Measurements from ENCODE around the gene RBMS1. TPM values are rescaled to one million over a fixed set of nuclear protein-coding genes. Genes with fewer than 3 reads are reported as not detected.
"Not testable (repeated sequence)": the region's sequence is repeated elsewhere in the genome, so short reads cannot be mapped to it uniquely, and the experiment has no call there.

RBMS1 gene
- total RNA-seq, 1 experiment from 2014 or later = 118 TPM

GRCh38 chr2:160469621-160470204 lies 23.9 kb downstream of the RBMS1 start:
- no peak for DNase-seq (ENCODE audit: low read depth)

- no peak for DNase-seq (ENCODE audit: low read depth)
These were observed 24.4 kb downstream of the RBMS1 start for GRCh38 chr2:160469164-160469563.

GRCh38 chr2:160467086-160467485 lies 26.5 kb downstream of the RBMS1 start:
- DNase-seq (ENCODE audit: low read depth) = no peak

GRCh38 chr2:160465406-160465805 lies 28.2 kb downstream of the RBMS1 start:
- no peak for DNase-seq (ENCODE audit: low read depth)

GRCh38 chr2:160465002-160465401 lies 28.6 kb downstream of the RBMS1 start:
- no peak for DNase-seq (ENCODE audit: low read depth)

- no peak for DNase-seq (ENCODE audit: low read depth)
These were observed 29.6 kb downstream of the RBMS1 start for GRCh38 chr2:160464017-160464416.

GRCh38 chr2:160463245-160463644 lies 30.4 kb downstream of the RBMS1 start:
- DNase-seq (ENCODE audit: low read depth) = no peak

- DNase-seq (ENCODE audit: low read depth) = no peak
These were observed 33.3 kb downstream of the RBMS1 start for GRCh38 chr2:160460333-160460731.

GRCh38 chr2:160459538-160460332 lies 33.9 kb downstream of the RBMS1 start:
- no peak for DNase-seq (ENCODE audit: low read depth)

- no peak for DNase-seq (ENCODE audit: low read depth)
These were observed 34.7 kb downstream of the RBMS1 start for GRCh38 chr2:160458718-160459453.

- no peak for DNase-seq (ENCODE audit: low read depth)
These were observed 36.0 kb downstream of the RBMS1 start for GRCh38 chr2:160457588-160457987.

- DNase-seq (ENCODE audit: low read depth) = no peak
These were observed 39.4 kb downstream of the RBMS1 start for GRCh38 chr2:160454070-160454797.

GRCh38 chr2:160453111-160453820 lies 40.3 kb downstream of the RBMS1 start:
- DNase-seq (ENCODE audit: low read depth) = no peak

GRCh38 chr2:160450486-160450885 lies 43.1 kb downstream of the RBMS1 start:
- no peak for DNase-seq (ENCODE audit: low read depth)

- DNase-seq (ENCODE audit: low read depth) = not testable (repeated sequence)
These were observed 44.8 kb downstream of the RBMS1 start for GRCh38 chr2:160448821-160449220.

- DNase-seq (ENCODE audit: low read depth) = no peak
These were observed 47.9 kb downstream of the RBMS1 start for GRCh38 chr2:160445673-160446072.

- DNase-seq (ENCODE audit: low read depth) = no peak
These were observed 51.0 kb downstream of the RBMS1 start for GRCh38 chr2:160442603-160443002.

GRCh38 chr2:160440888-160441287 lies 52.7 kb downstream of the RBMS1 start:
- no peak for DNase-seq (ENCODE audit: low read depth)

GRCh38 chr2:160439038-160439437 lies 54.6 kb downstream of the RBMS1 start:
- DNase-seq (ENCODE audit: low read depth) = not testable (repeated sequence)

- DNase-seq (ENCODE audit: low read depth) = no peak
These were observed 56.3 kb downstream of the RBMS1 start for GRCh38 chr2:160437273-160437672.

- no peak for DNase-seq (ENCODE audit: low read depth)
These were observed 59.2 kb downstream of the RBMS1 start for GRCh38 chr2:160434254-160434948.
